ENCODE data around the gene ASCC1. TPM values are rescaled to one million over a fixed set of nuclear protein-coding genes. Genes with fewer than 3 reads are reported as not detected.

ASCC1 gene
- total RNA-seq, 4 donors from 2014 or later = 13.4 to 34.0 (median 20.5) TPM

- TF ChIP-seq POLR2A (IDR thresholded peaks at IDR 0.05) = no peak
- no peak for TF ChIP-seq POLR2AphosphoS5 (IDR thresholded peaks at IDR 0.05)
- TF ChIP-seq CTCF (IDR thresholded peaks at IDR 0.05) = no peak
- Histone ChIP-seq H3K27me3 (no peaks in the 10 kb centered on the region), H3K4me3 (no peak overlapping the region), H3K36me3 (no peaks in the 10 kb centered on the region), H3K9me3 (no peaks in the 10 kb centered on the region), H3K27ac (peak overlapping the region; percentile 89 to 94 (median 90)), H3K4me1 (peaks cover 61 to 84% (median 71%) of the 10 kb centered on the region in 4 donors)
- intact Hi-C loops (cut with DNase I; ENCODE audit: low total_unique reads) (no loop called here), in situ Hi-C loops (cut with MboI; ENCODE audit: low pct_ligation_motif_present in 1 of 4, low pct_unique_long_range_greater_than_20kb in 1 of 4, low sequenced_read_pairs in 3 of 4) (no loop called here)
- WGBS, 2 donors (ENCODE audit: low coverage in 1 of 2) = 30 to 56% methylated on average over 3 to 5 of the region's 5 CpGs
- no peak for DNase-seq
Measured at GRCh38 chr10:72259491-72260238, 43.6 kb upstream of the ASCC1 start.

- no peak for DNase-seq
- no peaks in the 10 kb centered on the region for H3K36me3 ChIP-seq
- in situ Hi-C loops (cut with MboI; ENCODE audit: low pct_ligation_motif_present in 1 of 4, low pct_unique_long_range_greater_than_20kb in 1 of 4, low sequenced_read_pairs in 3 of 4) = no loop called here
- H3K4me3 ChIP-seq = no peak overlapping the region
- peak overlapping the region; percentile 89 to 94 (median 90) for H3K27ac ChIP-seq
- H3K27me3 ChIP-seq = no peaks in the 10 kb centered on the region
- TF ChIP-seq CTCF (IDR thresholded peaks at IDR 0.05) (no peak), POLR2AphosphoS5 (IDR thresholded peaks at IDR 0.05) (no peak), EP300 (IDR thresholded peaks at IDR 0.05; ENCODE audit: low read depth) (no peak), POLR2A (IDR thresholded peaks at IDR 0.05) (no peak)
- intact Hi-C loops (cut with DNase I; ENCODE audit: low total_unique reads) = no loop called here
- 96 to 100% methylated on average over 3 to 4 of the region's 4 CpGs for WGBS, 2 donors (ENCODE audit: low coverage in 1 of 2)
- H3K4me1 ChIP-seq = peaks cover 71 to 89% (median 77%) of the 10 kb centered on the region in 4 donors
- H3K9me3 ChIP-seq = no peaks in the 10 kb centered on the region
Measured at GRCh38 chr10:72258617-72259016, 42.5 kb upstream of the ASCC1 start.

- H3K27ac ChIP-seq = peak overlapping the region; percentile 89 to 96 (median 94)
- no peaks in the 10 kb centered on the region for H3K36me3 ChIP-seq
- intact Hi-C loops (cut with DNase I; ENCODE audit: low total_unique reads) = no loop called here
- H3K9me3 ChIP-seq = no peaks in the 10 kb centered on the region
- no peaks in the 10 kb centered on the region for H3K27me3 ChIP-seq
- TF ChIP-seq CTCF (IDR thresholded peaks at IDR 0.05) (no peak), EP300 (IDR thresholded peaks at IDR 0.05; ENCODE audit: low read depth) (no peak), POLR2A (IDR thresholded peaks at IDR 0.05) (no peak), POLR2AphosphoS5 (IDR thresholded peaks at IDR 0.05) (no peak)
- in situ Hi-C loops (cut with MboI; ENCODE audit: low pct_ligation_motif_present in 1 of 4, low pct_unique_long_range_greater_than_20kb in 1 of 4, low sequenced_read_pairs in 3 of 4) = no loop called here
- DNase-seq = peak; percentile 42
- WGBS, 2 donors (ENCODE audit: low coverage in 1 of 2) = 77 to 80% methylated on average over 4 to 8 of the region's 8 CpGs
- H3K4me1 ChIP-seq = peaks cover 77 to 87% (median 78%) of the 10 kb centered on the region in 4 donors
- no peak overlapping the region for H3K4me3 ChIP-seq
Measured at GRCh38 chr10:72257051-72257892, 41.2 kb upstream of the ASCC1 start.

- Histone ChIP-seq H3K4me3 (no peak overlapping the region), H3K36me3 (no peaks in the 10 kb centered on the region), H3K27ac (peak overlapping the region; percentile 89 to 96 (median 94)), H3K4me1 (peaks cover 67 to 83% (median 72%) of the 10 kb centered on the region in 4 donors), H3K27me3 (no peaks in the 10 kb centered on the region), H3K9me3 (no peaks in the 10 kb centered on the region)
- no peak for DNase-seq
- TF ChIP-seq POLR2A (IDR thresholded peaks at IDR 0.05) (no peak), EP300 (IDR thresholded peaks at IDR 0.05; ENCODE audit: low read depth) (no peak)
- 92% methylated on average over 6 of the region's 6 CpGs; no CpG with 5 or more reads in 1 of the 2 donors for WGBS, 2 donors (ENCODE audit: low coverage in 1 of 2)
- in situ Hi-C loops (cut with MboI; ENCODE audit: low pct_ligation_motif_present in 1 of 4, low pct_unique_long_range_greater_than_20kb in 1 of 4, low sequenced_read_pairs in 3 of 4) (no loop called here), intact Hi-C loops (cut with DNase I; ENCODE audit: low total_unique reads) (no loop called here)
Measured at GRCh38 chr10:72255977-72256729, 40.1 kb upstream of the ASCC1 start.
